GM19351 (cell line): ENCODE results near the gene TNKS2.

Source experiments
- ATAC-seq: cut with Tn5 transposase; IDR thresholded peaks from one replicate; pipeline ENCODE4 v1.9.1; 2021; ENCODE audit warnings: mild to moderate bottlenecking, moderate library complexity; ENCODE audit not compliant: unreplicated experiment

The TNKS2 gene

DNA sequence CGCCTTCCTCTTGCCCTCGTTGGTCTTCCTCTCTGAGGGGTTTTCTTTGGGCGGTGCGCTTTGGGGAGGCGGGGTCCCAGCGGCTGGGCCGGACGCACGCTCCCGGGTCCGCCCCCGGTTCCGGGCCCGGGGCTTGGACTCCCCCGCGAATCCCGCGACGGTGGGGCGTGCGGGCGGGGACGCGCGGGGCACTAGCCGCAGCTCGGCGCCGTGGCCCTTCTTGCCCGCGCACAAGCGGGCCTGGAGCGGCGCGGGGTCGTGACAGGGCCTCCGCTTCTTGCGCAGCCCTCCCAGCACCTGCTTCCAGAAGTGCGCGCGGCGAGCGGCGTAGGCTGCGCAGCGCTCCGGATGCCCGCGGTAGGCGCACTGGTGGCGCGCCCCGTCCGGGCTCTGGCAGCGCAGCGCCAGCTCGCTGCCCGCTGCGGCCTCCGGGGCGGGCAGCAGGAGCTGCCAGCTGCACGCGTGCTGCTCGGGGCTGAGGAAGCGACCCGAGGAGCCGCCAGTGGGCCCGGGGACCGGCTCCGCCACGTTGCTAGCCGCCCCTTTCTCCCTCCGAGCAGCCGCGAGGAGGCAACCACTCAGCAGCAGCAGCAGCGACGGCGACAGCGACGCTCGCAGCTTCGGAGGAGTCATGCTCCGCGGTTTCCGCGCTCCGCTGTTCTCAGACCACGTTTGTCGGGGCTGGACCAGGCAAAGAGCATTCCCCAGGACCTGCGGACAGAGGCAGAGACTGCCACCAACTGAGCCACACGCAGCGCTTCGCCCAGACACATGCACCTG, 110.3 kb downstream of the TNKS2 start:
- peak; percentile 86 for ATAC-seq

DNA sequence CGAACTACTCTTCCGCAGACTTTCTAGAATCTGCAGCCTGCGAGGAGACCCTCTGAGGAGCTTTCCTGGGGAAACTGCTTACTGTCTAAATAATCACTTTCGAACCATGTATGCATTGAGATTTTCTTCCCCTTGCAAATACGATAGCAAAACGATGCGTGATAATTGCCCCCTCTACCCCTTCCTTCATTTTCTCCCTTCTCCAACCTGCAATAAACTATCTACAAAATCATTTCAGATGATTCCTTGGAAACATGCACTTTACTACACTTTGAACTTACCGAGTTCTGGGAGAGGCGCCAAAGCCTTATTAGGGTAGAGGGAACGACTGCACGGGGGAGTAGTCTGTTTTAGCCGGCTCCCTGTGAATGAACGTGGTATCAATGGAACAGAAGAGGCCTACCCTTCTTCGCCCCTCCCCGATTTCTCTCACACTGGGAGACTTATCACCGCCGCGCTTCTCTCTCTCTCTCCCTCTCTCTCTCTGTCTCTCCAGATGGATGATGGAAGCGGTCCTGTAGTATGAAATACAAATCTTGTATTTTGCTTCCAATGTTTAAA, 111.0 kb downstream of the TNKS2 start, which contains the start of gene FGFBP3:
FGFBP3 (minus strand) TSS at position 370 of the 561 bp plus-strand sequence. CDS start 517 bp downstream, outside the sequence.
- ATAC-seq, result no peak

DNA sequence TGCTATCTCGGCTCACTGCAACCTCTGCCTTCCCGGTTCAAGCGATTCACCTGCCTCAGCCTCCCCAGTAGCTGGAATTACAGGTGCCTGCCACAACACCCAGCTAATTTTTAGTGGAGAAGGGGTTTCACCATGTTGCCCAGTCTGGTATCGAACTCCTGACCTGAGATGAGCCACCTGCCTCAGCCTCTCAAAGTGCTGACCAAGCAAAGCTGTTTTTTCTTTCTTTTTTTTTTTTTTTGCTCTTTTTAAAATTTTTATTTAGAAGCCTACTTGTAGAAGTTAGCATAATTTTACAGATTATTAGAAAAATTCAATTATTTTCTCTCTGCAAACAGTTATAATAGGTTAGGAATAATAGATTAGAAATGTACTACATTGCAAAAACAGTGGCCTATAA, 112.2 kb downstream of the TNKS2 start:
- ATAC-seq, result no peak
